ENCODE results near the gene ZNF718. TPM values are rescaled to one million over a fixed set of nuclear protein-coding genes. Genes with fewer than 3 reads are reported as not detected.
"Not testable (repeated sequence)": the region's sequence is repeated elsewhere in the genome, so short reads cannot be mapped to it uniquely, and the experiment has no call there.

Gene ZNF718
- total and polyA plus RNA-seq, 2 of the 13 experiments (the other 11 are each of a cell fraction or from before 2014, with no cell fraction given): not detected

- DNase-seq (ENCODE audit: low spot score) (no peak), ATAC-seq (no peak), FAIRE-seq (no peak)
- Histone ChIP-seq H3K27ac (ENCODE audit: extremely low read length, insufficient read depth, low read length) (no peak overlapping the region), H3K79me2 (ENCODE audit: insufficient read depth, low read length) (no peaks in the 10 kb centered on the region), H3K9me3 (ENCODE audit: low read length) (peaks cover 89% of the 10 kb centered on the region), H3K4me3 (replicated peaks in 1 of 3; ENCODE audit: insufficient read depth in 1 of 3, low read depth in 2 of 3, low read length in 3 of 3) (no peak overlapping the region), H3K4me2 (ENCODE audit: low read depth, low read length) (no peak overlapping the region), H4K20me1 (ENCODE audit: insufficient read depth, low read length) (no peaks in the 10 kb centered on the region), H2AFZ (ENCODE audit: low read length) (no peak overlapping the region), H3K27me3 (ENCODE audit: control insufficient read depth in 1 of 2, insufficient read depth in 2 of 2, low read length in 2 of 2) (no peaks in the 10 kb centered on the region), H3K9ac (ENCODE audit: insufficient read depth, low read depth, low read length) (no peak overlapping the region), H3K4me1 (ENCODE audit: insufficient read depth, low read length) (no peaks in the 10 kb centered on the region), H3K36me3 (replicated peaks in 1 of 2; ENCODE audit: control insufficient read depth in 1 of 2, insufficient read depth in 2 of 2, low read length in 2 of 2) (no peaks in the 10 kb centered on the region)
- intact Hi-C loops (cut with micrococcal nuclease; ENCODE audit: unreplicated experiment): no loop called here
- TF ChIP-seq SP1 (IDR thresholded peaks at IDR 0.05) (no peak), SP1 (CRISPR knock-in tag; IDR thresholded peaks at IDR 0.05) (no peak), ZBTB46 (CRISPR knock-in tag; IDR thresholded peaks at IDR 0.05; ENCODE audit: borderline replicate concordance) (no peak), ZBTB34 (CRISPR knock-in tag; IDR thresholded peaks at IDR 0.05) (no peak), RBM39 (IDR thresholded peaks at IDR 0.05; ENCODE audit: low read depth, low read length, poor library complexity, severe bottlenecking) (no peak)
- CTCF ChIA-PET (ENCODE audit: low intra/inter-chr PET ratio, low total read pairs): no interaction called here
- 64% methylated on average over 13 of the region's 57 CpGs for WGBS (ENCODE audit: low lambda C conversion rate)
- POLR2A ChIA-PET: no interaction called here
- no TSS peak for BruUV-seq (replicated peaks)
- in situ Hi-C loops (cut with HindIII; ENCODE audit: extremely low pct_ligation_motif_present, low pct_unique_long_range_greater_than_20kb): no loop called here
These were observed 88.3 kb downstream of the ZNF718 start for GRCh38 chr4:212438-213188.

GRCh38 chr4:213189-213535, 88.9 kb downstream of the ZNF718 start:
- H3K4me3 ChIP-seq (replicated peaks in 1 of 3; ENCODE audit: insufficient read depth in 1 of 3, low read depth in 2 of 3, low read length in 3 of 3); H2AFZ ChIP-seq (ENCODE audit: low read length); H4K20me1 ChIP-seq (ENCODE audit: insufficient read depth, low read length); H3K9ac ChIP-seq (ENCODE audit: insufficient read depth, low read depth, low read length); H3K27ac ChIP-seq (ENCODE audit: extremely low read length, insufficient read depth, low read length); BruUV-seq (replicated peaks); H3K27me3 ChIP-seq (ENCODE audit: control insufficient read depth in 1 of 2, insufficient read depth in 2 of 2, low read length in 2 of 2); H3K79me2 ChIP-seq (ENCODE audit: insufficient read depth, low read length); CTCF ChIA-PET (ENCODE audit: low intra/inter-chr PET ratio, low total read pairs); FAIRE-seq; intact Hi-C loops (cut with micrococcal nuclease; ENCODE audit: unreplicated experiment); H3K36me3 ChIP-seq (replicated peaks in 1 of 2; ENCODE audit: control insufficient read depth in 1 of 2, insufficient read depth in 2 of 2, low read length in 2 of 2); H3K4me1 ChIP-seq (ENCODE audit: insufficient read depth, low read length); H3K4me2 ChIP-seq (ENCODE audit: low read depth, low read length); POLR2A ChIA-PET; DNase-seq (ENCODE audit: low spot score); ATAC-seq; in situ Hi-C loops (cut with HindIII; ENCODE audit: extremely low pct_ligation_motif_present, low pct_unique_long_range_greater_than_20kb): not testable (repeated sequence)
- H3K9me3 ChIP-seq (ENCODE audit: low read length): peaks cover 89% of the 10 kb centered on the region
- WGBS (ENCODE audit: low lambda C conversion rate): 55% methylated on average over 10 of the region's 13 CpGs

Other genes starting within 250 kb of the ZNF718 start
- gene ZNF595, start 71.2 kb upstream of the ZNF718 start, total RNA-seq (2016; rRNA removed; fragmentation: Illumina TruSeq; extraction: Trizol): not detected in 2 replicates
- 0.09 TPM in 1 of 2 replicates, not detected in the other for gene ZNF595, start 71.2 kb upstream of the ZNF718 start, polyA plus RNA-seq (2011; rRNA removed)
- not detected in 2 replicates for gene ZNF732, start 181.0 kb downstream of the ZNF718 start, total RNA-seq (2016; rRNA removed; fragmentation: Illumina TruSeq; extraction: Trizol)
- gene ZNF732, start 181.0 kb downstream of the ZNF718 start, polyA plus RNA-seq (2011; rRNA removed): not detected in 2 replicates
- gene ZNF141, start 213.3 kb downstream of the ZNF718 start, total RNA-seq (2016; rRNA removed; fragmentation: Illumina TruSeq; extraction: Trizol): not detected in 2 replicates
- gene ZNF141, start 213.3 kb downstream of the ZNF718 start, polyA plus RNA-seq (2011; rRNA removed): not detected in 2 replicates